HG03097 (cell line): ENCODE results near the gene KCNN3.
"Not testable (repeated sequence)": the region's sequence is repeated elsewhere in the genome, so short reads cannot be mapped to it uniquely, and the experiment has no call there.

Source experiments
- ATAC-seq: cut with Tn5 transposase; IDR thresholded peaks from one replicate; pipeline ENCODE4 v1.9.1; 2021; ENCODE audit not compliant: unreplicated experiment, low FRiP score

Gene KCNN3

DNA sequence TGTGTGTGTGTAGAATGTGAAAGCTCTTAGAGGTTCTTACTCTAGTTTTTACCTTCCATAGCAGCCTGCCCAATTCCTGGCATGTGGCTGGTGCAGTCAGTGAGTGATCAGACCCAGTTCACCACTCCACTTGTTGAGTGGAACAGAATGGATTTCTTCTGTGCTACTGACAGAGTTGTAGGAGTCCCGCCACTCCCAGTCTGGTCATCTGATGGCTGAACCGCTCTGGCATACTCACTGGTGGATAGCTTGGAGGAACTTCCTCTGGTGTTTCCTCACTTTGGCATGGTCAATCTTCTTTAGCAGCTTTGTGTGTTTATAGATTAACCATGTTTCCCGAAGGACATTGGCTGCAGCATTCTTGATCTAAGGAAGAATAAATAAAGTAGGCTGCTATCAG, 155.4 kb downstream of the KCNN3 start:
- ATAC-seq: no peak

DNA sequence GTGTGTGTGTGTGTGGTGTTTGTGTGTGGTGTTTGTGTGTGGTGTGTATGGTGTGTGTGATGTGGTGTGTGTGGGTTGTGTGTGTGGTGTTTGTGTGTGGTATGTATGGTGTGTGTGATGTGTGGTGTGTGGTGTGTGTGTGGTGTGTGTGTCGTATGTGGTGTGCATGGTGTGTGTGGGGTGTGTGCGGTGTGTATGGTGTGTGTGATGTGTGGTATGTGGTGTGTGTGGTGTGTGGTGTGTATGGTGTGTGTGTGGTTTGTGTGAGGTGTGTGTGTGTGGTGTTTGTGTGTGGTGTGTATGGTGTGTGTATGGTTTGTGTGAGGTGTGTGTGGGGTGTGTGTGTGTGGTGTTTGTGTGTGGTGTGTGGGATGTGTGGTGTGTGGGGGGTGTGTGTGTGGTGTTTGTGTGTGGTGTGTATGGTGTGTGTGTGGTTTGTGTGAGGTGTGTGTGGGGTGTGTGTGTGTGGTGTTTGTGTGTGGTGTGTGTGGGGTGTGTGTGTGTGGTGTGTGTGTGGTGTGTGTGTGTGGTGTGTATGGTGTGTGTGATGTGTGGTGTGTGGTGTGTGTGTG, 155.9 kb downstream of the KCNN3 start:
- no peak for ATAC-seq

DNA sequence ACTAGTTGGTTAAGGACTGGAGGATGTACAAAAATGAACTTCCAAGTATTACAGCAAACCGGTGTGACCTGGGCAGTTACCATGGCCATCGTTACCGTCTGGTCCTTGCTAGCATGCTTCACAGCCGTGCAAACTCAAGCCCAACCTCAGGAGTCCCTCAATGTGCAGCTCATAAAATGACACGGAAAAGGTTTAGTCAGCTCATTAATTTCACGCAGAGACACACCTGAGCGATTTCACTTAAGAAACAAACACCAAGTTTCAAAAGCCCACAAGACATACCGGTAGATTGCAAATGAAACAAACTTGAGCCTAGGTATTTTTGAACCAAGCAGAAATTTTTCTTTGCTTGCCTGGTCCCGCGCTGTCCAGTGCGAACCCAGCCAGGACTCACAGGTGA, 157.1 kb downstream of the KCNN3 start:
- no peak for ATAC-seq

DNA sequence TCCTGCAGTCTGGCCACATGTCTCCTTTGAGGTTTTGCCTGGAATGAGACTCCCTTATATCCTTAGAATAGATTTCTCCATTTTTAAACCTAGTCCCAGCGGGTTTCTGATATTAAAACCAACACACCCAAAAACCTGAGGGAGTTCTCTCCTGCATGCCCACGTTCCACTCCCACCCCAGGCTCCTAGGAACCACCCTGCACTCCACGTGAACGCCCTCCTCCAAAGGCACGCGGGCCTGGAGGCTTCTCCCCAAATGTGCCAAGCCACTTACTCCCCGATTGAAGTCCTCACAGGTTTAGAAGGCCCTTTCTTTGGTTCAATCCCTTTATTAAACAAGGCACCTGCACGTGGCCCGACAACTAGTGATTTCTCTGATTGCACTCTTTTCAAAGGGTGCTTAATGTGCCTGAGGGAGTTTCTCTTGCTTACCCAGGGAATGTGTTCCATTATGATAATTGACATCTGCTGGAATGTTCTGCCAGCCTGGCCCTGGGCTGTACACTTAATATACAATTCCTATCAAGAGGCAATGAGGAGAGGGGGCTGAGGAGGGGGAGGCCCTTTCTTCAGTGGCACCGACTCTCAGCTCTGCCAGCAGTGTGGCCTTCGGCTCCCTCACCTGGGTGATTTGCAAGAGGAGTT, 157.8 kb downstream of the KCNN3 start:
- ATAC-seq: no peak

DNA sequence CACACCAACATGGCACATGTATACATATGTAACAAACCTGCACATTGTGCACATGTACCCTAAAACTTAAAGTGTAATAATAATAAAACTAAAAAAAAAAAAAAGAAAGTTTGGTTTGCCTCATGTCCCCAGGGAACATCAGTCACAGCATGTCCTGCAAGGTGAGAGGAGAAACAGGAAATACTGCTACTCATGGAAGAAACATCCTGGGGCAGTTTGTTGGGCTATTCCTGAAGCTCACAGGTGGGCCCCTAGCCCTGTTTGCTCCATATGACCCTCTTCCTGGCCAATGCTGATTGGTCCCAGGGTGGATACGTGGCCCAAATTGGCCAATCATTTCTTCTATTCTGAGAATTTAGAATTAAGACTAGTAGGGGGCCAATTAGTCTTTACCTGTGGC, 158.7 kb downstream of the KCNN3 start:
- ATAC-seq: no peak

DNA sequence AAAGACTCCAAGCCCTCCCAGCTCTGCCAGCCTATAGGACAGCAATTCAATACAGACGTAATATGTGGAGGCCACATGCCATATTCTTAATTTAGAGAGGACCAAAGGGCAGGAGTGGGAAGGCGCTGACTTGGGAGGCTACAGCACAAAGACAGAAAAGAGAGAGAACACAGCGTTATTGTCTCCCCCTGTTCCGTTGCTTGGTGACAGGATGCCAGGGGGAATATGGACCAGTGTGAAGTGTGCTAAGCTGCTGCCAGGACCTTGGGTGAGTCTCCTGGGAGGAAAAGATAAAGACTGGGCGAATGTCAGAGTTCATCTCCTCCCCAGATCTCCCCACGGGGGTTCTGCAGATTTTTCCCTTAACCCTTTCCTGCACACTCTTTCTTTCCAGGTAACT, 160.0 kb downstream of the KCNN3 start:
- no peak for ATAC-seq

DNA sequence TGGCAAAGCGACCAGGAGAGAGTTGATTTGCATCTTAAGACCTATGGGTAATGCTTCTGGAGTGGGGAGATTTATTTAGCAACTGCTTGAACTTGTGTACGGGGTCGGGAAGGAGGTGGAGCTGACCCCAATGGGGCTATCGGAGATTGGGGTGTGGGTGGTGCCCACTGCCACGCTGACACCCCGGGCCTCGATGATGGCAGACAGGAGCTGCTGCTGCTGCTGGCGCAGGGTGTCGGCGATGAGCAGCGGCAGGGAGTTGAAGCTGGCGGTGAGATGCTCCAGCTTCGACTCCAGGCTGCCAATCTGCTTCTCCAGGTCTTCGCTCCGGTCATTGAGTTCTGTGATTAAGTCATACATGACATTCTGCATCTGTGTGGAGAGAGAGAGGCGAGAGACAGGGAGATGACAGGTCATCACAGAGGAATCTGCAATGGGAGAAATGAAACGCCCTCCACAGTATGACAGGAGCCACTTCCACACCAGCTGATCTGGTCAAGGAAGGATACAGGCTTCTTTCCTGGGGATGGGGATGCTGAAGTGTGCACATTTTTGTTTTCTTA, 162.1 kb downstream of the KCNN3 start:
- ATAC-seq: no peak

DNA sequence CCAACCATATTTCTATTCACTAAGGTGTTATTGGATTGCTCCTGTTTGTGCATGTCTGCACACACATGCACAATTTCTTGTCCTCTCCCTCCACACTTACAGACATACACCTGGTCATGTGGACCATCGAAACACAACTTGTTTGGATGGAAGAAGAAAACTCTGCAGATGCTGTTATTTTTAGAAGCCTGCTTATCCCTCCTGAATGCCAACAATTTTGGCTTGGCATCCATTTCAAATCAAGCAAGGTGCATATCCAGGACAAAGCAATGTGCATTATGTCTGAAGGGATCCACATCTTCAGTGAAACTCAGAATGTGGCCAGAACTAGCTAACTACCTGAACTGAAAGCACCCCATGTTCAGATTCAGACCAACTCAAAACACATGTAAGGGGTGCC, 163.2 kb downstream of the KCNN3 start:
- ATAC-seq: no peak

GRCh38 chr1:154705544-154705943, 164.5 kb downstream of the KCNN3 start:
- no peak for ATAC-seq

DNA sequence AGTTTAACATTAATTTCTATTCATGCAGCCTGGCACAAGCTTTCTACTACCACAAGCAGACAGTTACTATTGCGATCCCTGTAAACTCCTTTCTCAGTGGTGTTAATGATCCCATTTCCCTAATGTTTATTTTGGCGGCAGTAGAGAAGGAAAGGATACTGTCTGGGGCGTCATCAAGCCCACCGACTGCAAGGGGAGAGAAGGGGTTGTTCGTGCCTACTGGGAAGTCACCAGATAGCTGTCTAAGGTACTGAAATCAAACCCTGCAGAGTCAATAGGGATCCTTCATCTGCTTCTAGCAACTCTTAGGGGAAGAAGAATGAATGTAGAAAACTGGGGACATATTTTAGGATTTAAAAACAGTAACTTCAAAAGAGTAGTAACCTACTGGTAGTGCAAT, 166.9 kb downstream of the KCNN3 start:
- no peak for ATAC-seq

DNA sequence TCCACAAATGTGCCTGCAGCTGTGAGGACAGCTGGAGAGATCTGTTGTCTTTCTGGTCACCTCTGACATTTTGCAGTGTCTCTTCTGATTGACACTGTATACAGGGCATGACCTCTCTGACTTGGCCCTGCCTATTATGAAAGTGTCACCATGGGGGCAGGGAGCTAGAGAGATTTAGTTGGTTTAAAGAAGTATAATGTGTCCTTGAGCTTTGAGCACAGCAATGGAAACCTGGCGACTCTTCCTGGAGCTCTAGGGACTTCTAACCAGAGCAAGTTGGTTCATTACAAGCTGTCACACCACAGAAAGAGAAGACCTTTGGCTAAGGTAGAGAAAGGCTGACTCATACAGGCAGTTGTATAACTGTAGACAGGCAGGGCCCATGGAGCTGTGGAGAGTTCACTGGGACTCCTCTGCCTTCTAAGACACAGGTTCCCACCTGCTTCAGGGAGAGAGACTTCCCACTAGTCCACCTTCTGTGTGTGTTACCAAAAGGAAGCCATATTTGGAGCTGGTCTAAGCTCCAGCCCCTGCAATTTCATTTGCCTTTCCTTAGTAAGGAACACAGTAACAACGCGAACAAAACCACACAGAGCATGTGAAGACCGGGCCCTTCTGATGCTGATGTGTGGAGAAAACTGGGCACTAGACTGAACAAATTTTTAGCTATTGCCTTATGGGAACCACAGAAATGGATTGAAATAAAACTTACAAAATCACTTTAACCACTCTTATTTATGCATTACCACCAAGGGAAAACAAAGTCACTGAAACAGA, 171.6 kb downstream of the KCNN3 start:
- no peak for ATAC-seq

DNA sequence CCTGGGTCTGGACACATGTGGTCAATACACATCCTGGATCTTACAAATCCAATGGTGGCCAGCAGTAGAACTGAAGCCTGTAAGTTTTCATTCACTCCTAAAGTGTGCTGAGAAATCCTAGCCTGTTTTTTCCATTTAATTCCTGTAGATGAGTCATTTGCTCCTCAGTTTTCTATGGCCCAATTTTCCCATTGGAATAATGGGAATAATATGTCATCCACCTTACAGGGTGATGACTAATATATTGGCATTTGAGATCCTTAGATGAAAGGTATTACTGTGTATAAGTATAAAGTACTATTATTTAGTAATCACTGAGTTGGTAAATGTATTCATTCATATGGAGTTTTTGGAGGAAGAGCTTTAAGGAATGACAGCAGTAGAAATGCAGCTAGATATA, 172.4 kb downstream of the KCNN3 start:
- ATAC-seq: no peak

- ATAC-seq: no peak
Measured at GRCh38 chr1:154696456-154696855, 173.6 kb downstream of the KCNN3 start.

GRCh38 chr1:154695985-154696384, 174.1 kb downstream of the KCNN3 start:
- no peak for ATAC-seq

DNA sequence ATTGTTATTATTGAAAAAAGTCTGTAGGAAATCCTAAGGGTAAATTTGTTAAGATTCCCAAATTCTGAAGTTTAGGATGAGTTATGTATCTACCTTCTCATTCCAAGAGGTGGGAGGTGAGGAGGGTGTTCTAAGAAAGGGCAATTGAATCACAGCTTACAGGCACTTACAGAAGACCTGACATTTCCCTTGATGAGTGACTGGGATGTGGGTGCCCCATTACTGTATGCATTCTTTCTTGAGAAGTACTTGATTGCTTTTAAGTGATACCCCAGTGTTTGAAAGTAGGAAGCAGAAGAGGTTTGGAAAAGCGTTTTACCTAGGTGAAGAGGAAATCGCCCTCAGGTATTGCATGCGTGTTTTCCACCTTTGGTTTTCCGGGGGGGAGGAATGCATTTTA, 175.1 kb downstream of the KCNN3 start:
- no peak for ATAC-seq

- no peak for ATAC-seq
Measured at GRCh38 chr1:154689083-154689482, 181.0 kb downstream of the KCNN3 start.

DNA sequence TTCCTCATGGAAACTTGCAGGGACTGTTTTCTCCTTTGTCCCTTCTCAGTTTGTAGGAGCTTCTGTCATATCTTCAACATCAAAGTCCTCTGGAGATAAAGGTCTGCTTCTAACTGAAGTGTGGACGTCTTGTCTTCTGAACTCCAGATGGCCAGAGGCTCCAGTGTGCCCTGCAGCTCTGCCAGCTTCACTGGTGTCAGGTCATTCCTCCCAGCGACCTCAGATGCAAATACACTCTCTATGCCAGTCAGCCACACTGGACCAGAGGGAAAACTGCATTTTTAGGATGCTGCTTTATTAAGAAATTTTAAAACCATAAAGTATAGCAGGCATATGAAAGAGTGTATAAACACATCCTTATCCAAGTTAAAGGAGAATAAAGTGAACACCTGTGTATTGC, 183.6 kb downstream of the KCNN3 start:
- no peak for ATAC-seq

DNA sequence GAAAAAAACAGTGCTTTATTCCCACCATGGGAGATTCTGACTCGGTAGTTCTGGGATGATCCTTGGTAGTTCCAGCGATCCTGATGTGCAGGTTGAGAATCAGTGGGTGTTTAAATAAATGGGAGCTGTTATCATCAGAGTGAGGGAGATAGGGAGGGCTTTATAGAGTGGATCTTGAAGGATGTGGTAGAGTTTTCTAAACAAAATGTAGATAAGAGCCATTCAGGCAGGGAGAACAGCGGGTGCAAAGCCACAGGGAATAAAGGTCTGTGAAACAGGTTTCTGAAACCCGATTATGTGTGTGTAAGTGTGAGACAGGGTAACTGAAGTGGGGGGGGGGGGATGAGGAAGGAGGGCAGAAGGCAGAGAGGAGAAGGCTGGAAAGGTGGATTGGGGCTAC, 186.3 kb downstream of the KCNN3 start:
- no peak for ATAC-seq

GRCh38 chr1:154682254-154682653, 187.8 kb downstream of the KCNN3 start:
- no peak for ATAC-seq

DNA sequence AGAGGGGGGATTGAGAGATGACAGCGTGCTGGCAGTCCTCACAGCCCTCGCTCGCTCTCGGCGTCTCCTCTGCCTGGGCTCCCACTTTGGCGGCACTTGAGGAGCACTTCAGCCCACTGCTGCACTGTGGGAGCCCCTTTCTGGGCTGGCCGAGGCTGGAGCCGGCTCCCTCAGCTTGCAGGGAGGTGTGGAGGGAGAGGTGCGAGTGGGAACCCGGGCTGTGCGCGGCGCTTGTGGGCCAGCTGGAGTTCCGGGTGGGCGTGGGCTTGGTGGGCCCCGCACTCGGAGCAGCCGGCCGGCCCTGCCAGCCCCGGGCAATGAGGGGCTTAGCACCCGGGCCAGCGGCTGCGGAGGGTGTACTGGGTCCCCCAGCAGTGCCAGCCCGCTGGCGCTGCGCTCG, 192.2 kb downstream of the KCNN3 start:
- not testable (repeated sequence) for ATAC-seq

DNA sequence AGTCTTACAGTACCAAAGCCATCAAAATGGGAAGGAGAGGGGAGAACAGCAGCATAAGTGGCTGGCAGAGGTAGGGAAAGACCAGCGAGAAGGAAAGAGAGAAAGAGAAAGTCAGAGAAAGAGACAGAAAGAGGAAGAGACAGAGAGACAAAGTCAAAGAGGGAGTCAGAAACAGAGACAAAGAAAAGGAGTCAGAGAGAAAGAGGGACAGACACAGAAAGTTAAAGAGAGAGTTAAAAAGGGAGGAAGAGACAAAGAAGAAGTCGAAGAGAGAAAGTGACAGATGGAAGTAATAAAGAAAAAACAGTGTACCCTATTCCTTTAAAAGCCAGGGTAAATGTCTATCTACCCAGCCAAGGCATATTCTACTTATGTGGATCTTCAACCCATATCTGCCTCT, 193.2 kb downstream of the KCNN3 start:
- ATAC-seq: not testable (repeated sequence)

DNA sequence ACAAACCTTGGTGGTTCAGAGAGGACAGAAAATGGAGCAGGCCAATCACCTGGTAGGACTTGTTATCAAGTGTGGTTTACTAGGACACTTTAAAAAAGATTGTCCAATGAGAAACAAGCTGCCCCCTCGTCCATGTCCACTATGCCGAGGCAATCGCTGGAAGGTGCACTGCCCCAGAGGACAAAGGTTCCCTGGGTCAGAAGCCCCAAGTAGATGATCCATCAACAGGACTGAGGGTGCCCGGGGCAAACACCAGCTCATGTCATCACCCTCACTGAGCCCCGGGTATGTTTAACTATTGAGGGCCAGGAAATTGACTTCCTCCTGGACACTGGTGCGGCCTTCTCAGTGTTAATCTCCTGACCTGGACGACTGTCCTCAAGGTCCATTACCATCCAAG, 195.6 kb downstream of the KCNN3 start:
- not testable (repeated sequence) for ATAC-seq
